SK-N-SH (cell line): ENCODE results near the gene UBXN1. TPM values are rescaled to one million over a fixed set of nuclear protein-coding genes. Genes with fewer than 3 reads are reported as not detected.

ENCODE experiments used
- CTCF ChIA-PET: fragments of 300-600, 350-600 bp; formaldehyde crosslinking; extraction: SDS; loops from one replicate; lab custom pipeline; 2021; lab: Yijun Ruan, JAX
- POLR2A ChIA-PET: fragments of 350-600 bp; sonication (Branson Sonifier 250); formaldehyde crosslinking; extraction: SDS; loops from one replicate; lab custom pipeline; 2020; ENCODE audit warnings: antibody characterized with exemption, inconsistent platforms; lab: Yijun Ruan, JAX
- DNase-seq: peaks from one replicate; pipeline ENCODE4 v3.0.0; 2012
- H2AFZ ChIP-seq: fragments of 200-600 bp; sonication (generic); 2 replicates; pipeline ENCODE4 v1.8.1; 2016; ENCODE audit warnings: antibody characterized with exemption, mild to moderate bottlenecking, low read depth
- H3F3A ChIP-seq: fragments of 200-600 bp; sonication (generic); replicated peaks from 2 replicates; pipeline ENCODE3; 2016; ENCODE audit warnings: antibody characterized with exemption, mild to moderate bottlenecking; ENCODE audit not compliant: insufficient read depth
- H3K27ac ChIP-seq, 2 experiments: fragments of 200-500 bp in 1 of 2; fragments of 200-600 bp in 1 of 2; sonication (Bioruptor generic) in 1 of 2; sonication (generic), shearing (Covaris generic) in 1 of 2; 2 replicates each; pipeline versions ENCODE4 v1.5.1 to v1.6.1; 2014 to 2016; ENCODE audit warnings: low read depth in 2 of 2, inconsistent platforms in 1 of 2, low read length in 1 of 2, mild to moderate bottlenecking in 1 of 2, mixed read lengths in 1 of 2
- H3K27me3 ChIP-seq: fragments of 200-600 bp; sonication (generic), shearing (Covaris generic); 2 replicates; pipeline ENCODE4 v1.6.1; 2016; ENCODE audit warnings: mixed run types; ENCODE audit not compliant: insufficient read depth
- H3K36me3 ChIP-seq, 2 experiments: fragments of 200-500 bp in 1 of 2; fragments of 200-600 bp in 1 of 2; sonication (Bioruptor generic) in 1 of 2; sonication (generic) in 1 of 2; replicated peaks in 1 of 2; 2 replicates each; pipeline versions ENCODE3 to v1.5.1; 2014 to 2016; ENCODE audit warnings: low read length in 1 of 2, mild to moderate bottlenecking in 1 of 2; ENCODE audit not compliant: insufficient read depth in 2 of 2, control insufficient read depth in 1 of 2
- H3K4me1 ChIP-seq, 2 experiments: fragments of 200-500 bp in 1 of 2; fragments of 200-600 bp in 1 of 2; sonication (Bioruptor generic) in 1 of 2; sonication (generic), shearing (Covaris generic) in 1 of 2; 2 replicates each; pipeline versions ENCODE4 v1.5.1 to v1.6.1; 2014 to 2016; ENCODE audit warnings: low read depth in 1 of 2, low read length in 1 of 2, mixed run types in 1 of 2; ENCODE audit not compliant: insufficient read depth in 2 of 2, control insufficient read depth in 1 of 2
- H3K4me2 ChIP-seq: fragments of 200-600 bp; sonication (generic), shearing (Covaris generic); 2 replicates; pipeline ENCODE4 v1.6.1; 2017; ENCODE audit warnings: mixed run types
- H3K4me3 ChIP-seq, 2 experiments: fragments of 200-500 bp in 1 of 2; fragments of 200-600 bp in 1 of 2; sonication (Bioruptor generic) in 1 of 2; sonication (generic), shearing (Covaris generic) in 1 of 2; 2 replicates each; pipeline versions ENCODE4 v1.5.1 to v1.8.1; 2014 to 2016; ENCODE audit warnings: low read depth in 2 of 2, inconsistent platforms in 1 of 2, low read length in 1 of 2, mild to moderate bottlenecking in 1 of 2, mixed read lengths in 1 of 2, moderate library complexity in 1 of 2
- H3K79me2 ChIP-seq: fragments of 200-600 bp; sonication (generic); 2 replicates; pipeline ENCODE4 v1.8.1; 2017; ENCODE audit warnings: mild to moderate bottlenecking; ENCODE audit not compliant: insufficient read depth
- H3K9ac ChIP-seq: fragments of 200-600 bp; sonication (generic); 2 replicates; pipeline ENCODE4 v1.6.1; 2017; ENCODE audit warnings: mixed run types
- H3K9me2 ChIP-seq: fragments of 200-600 bp; sonication (generic); 2 replicates; pipeline ENCODE4 v1.6.1; 2017; ENCODE audit warnings: mixed run types
- H3K9me3 ChIP-seq: fragments of 200-600 bp; sonication (generic); 2 replicates; pipeline ENCODE4 v1.6.1; 2017; ENCODE audit warnings: mixed run types, mild to moderate bottlenecking, moderate library complexity
- H4K20me1 ChIP-seq: fragments of 200-600 bp; sonication (generic); 2 replicates; pipeline ENCODE4 v1.6.1; 2017; ENCODE audit warnings: mild to moderate bottlenecking, mixed run types; ENCODE audit not compliant: insufficient read depth
- CHD2 ChIP-seq: fragments of 150-350 bp; IDR thresholded peaks from 2 replicates; pipeline ENCODE4 v1.6.1; 2018; ENCODE audit warnings: low read length; ENCODE audit not compliant: partially characterized antibody
- EP300 ChIP-seq, 2 experiments: IDR thresholded peaks; 2 replicates each; pipeline versions ENCODE4 v1.4.0 to v1.6.1; 2012; ENCODE audit warnings: borderline replicate concordance in 1 of 2, low read depth in 1 of 2, low read length in 1 of 2
- EZH2phosphoT487 ChIP-seq: fragments of 200-600 bp; sonication (generic); IDR thresholded peaks from 2 replicates; pipeline ENCODE4 v1.6.1; 2017; ENCODE audit warnings: low read depth, mixed run types, mild to moderate bottlenecking, antibody characterized with exemption, moderate library complexity, borderline replicate concordance
- FOSL2 ChIP-seq: IDR thresholded peaks from 2 replicates; pipeline ENCODE4 v1.4.0; 2012; ENCODE audit warnings: low read depth, mild to moderate bottlenecking, moderate library complexity, borderline replicate concordance
- JUND ChIP-seq: IDR thresholded peaks from 2 replicates; pipeline ENCODE4 v1.4.0; 2012
- MEF2A ChIP-seq: IDR thresholded peaks from 2 replicates; pipeline ENCODE4 v1.4.0; 2012; ENCODE audit warnings: low read depth, borderline replicate concordance
- MXI1 ChIP-seq: IDR thresholded peaks from 2 replicates; pipeline ENCODE4 v1.6.1; 2012; ENCODE audit warnings: mild to moderate bottlenecking, low read depth, low read length, improper control_type of control experiment
- RAD21 ChIP-seq: IDR thresholded peaks from 2 replicates; pipeline ENCODE4 v1.6.1; 2012; ENCODE audit warnings: mild to moderate bottlenecking, low read length
- RFX5 ChIP-seq: IDR thresholded peaks from 2 replicates; pipeline ENCODE4 v1.6.1; 2012; ENCODE audit warnings: mild to moderate bottlenecking, improper control_type of control experiment, low read length
- RXRA ChIP-seq: IDR thresholded peaks from 2 replicates; pipeline ENCODE4 v1.4.0; 2012; ENCODE audit warnings: low read depth, mild to moderate bottlenecking, borderline replicate concordance
- TAF1 ChIP-seq: IDR thresholded peaks from 2 replicates; pipeline ENCODE4 v1.6.1; 2012; ENCODE audit warnings: low read depth, mild to moderate bottlenecking, low read length, moderate library complexity, borderline replicate concordance
- TCF12 ChIP-seq: IDR thresholded peaks from 2 replicates; pipeline ENCODE4 v1.4.0; 2012
- TEAD4 ChIP-seq: IDR thresholded peaks from 2 replicates; pipeline ENCODE4 v1.4.0; 2012; ENCODE audit warnings: mild to moderate bottlenecking, borderline replicate concordance; ENCODE audit not compliant: insufficient read depth
- USF1 ChIP-seq: IDR thresholded peaks from 2 replicates; pipeline ENCODE4 v1.4.0; 2012; ENCODE audit warnings: low read depth, borderline replicate concordance
- WGBS: methylation state at CpG from one replicate; pipeline ENCODE4 v1.1.6; 2017; ENCODE audit warnings: low lambda C conversion rate; 5-methylcytosine and 5-hydroxymethylcytosine counted together
- polyA plus RNA-seq, 3 experiments: library from polyadenylated mRNA; depleted of rRNA; stranded (reverse); fragments of >200 nt; gene quantifications; 2 replicates each; pipeline ENCODE4 v1.2.3, GENCODE V29; 2012
- TF ChIP-seq, protein P1 (sequence below): IDR thresholded peaks from 2 replicates; pipeline ENCODE4; 2012
- TF ChIP-seq, protein P2 (sequence below): fragments of 150-350 bp; IDR thresholded peaks from 2 replicates; pipeline ENCODE4 v1.6.1; 2016; ENCODE audit warnings: mild to moderate bottlenecking, low read depth, low read length
- TF ChIP-seq, protein P3 (sequence below): IDR thresholded peaks from 2 replicates; pipeline ENCODE4 v1.4.0; 2012; ENCODE audit warnings: low read depth

The UBXN1 gene
- polyA plus RNA-seq, 1 of the 3 experiments (the other 2 are of a cell fraction), result 256 TPM

DNA sequence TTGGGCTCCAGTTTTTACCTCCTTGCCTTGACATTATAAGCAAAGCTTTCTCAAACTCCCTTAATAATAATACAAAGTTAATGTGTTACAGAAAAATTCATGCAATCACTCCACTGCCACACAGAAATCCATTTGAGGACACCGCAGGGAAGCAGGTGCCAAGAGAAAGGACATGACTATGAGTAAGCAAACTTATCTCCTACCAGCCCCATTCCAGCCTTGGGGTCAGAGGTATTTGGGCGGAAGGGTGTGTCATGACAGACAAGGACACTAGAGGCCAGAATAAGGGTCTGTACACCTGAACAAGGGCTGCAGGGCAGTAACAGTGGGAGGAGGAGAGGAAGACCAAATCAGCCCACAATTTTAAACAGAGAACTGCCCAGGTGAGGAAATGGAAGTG is 34.5 kb upstream of the UBXN1 start (continued):
- TF ChIP-seq, protein P1, sequence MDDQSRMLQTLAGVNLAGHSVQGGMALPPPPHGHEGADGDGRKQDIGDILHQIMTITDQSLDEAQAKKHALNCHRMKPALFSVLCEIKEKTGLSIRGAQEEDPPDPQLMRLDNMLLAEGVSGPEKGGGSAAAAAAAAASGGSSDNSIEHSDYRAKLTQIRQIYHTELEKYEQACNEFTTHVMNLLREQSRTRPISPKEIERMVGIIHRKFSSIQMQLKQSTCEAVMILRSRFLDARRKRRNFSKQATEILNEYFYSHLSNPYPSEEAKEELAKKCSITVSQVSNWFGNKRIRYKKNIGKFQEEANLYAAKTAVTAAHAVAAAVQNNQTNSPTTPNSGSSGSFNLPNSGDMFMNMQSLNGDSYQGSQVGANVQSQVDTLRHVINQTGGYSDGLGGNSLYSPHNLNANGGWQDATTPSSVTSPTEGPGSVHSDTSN, result no peak
- TF ChIP-seq, protein P2, sequence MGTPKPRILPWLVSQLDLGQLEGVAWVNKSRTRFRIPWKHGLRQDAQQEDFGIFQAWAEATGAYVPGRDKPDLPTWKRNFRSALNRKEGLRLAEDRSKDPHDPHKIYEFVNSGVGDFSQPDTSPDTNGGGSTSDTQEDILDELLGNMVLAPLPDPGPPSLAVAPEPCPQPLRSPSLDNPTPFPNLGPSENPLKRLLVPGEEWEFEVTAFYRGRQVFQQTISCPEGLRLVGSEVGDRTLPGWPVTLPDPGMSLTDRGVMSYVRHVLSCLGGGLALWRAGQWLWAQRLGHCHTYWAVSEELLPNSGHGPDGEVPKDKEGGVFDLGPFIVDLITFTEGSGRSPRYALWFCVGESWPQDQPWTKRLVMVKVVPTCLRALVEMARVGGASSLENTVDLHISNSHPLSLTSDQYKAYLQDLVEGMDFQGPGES, result no peak
- TF ChIP-seq RAD21, result no peak
- TF ChIP-seq EZH2phosphoT487, result no peak

- peaks cover 68% of the 10 kb centered on the region for H3F3A ChIP-seq
- 92% methylated on average over 3 of the region's 3 CpGs for WGBS
- H3K27ac ChIP-seq, result no peak overlapping the region; a peak in 1 of 4 replicates
- no peaks in the 10 kb centered on the region for H3K9me3 ChIP-seq
- H2AFZ ChIP-seq, result no peak overlapping the region
- H3K9ac ChIP-seq, result no peak overlapping the region
- peaks cover 64 to 71% of the 10 kb centered on the region in 2 experiments for H3K36me3 ChIP-seq
- no peak overlapping the region for H3K4me3 ChIP-seq
- H3K4me2 ChIP-seq, result no peak overlapping the region
- ChIA-PET CTCF (interaction anchor here (1.1 to 1.5 kb wide), 2 partner anchors 8 to 57 kb away, joined by 3 to 4 read pairs; no protein-coding TSS in a partner anchor), POLR2A (no interaction called here)
- peaks cover 29% of the 10 kb centered on the region for H3K79me2 ChIP-seq
- no peaks in the 10 kb centered on the region for H3K9me2 ChIP-seq
- no peaks in the 10 kb centered on the region for H3K27me3 ChIP-seq
- TF ChIP-seq JUND, result no peak
- TF ChIP-seq, protein P3, sequence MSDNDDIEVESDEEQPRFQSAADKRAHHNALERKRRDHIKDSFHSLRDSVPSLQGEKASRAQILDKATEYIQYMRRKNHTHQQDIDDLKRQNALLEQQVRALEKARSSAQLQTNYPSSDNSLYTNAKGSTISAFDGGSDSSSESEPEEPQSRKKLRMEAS, result no peak
- no peak for TF ChIP-seq TAF1
- no peak for TF ChIP-seq CHD2
- no peak for TF ChIP-seq EP300 (IDR thresholded peaks at IDR 0.05; ENCODE audit: borderline replicate concordance in 1 of 2, low read depth in 1 of 2, low read length in 1 of 2)
- TF ChIP-seq TEAD4, result no peak
- TF ChIP-seq USF1, result no peak
- TF ChIP-seq TCF12, result no peak
- no peak for TF ChIP-seq FOSL2
- TF ChIP-seq MXI1, result no peak
- TF ChIP-seq RFX5, result no peak
- TF ChIP-seq MEF2A, result no peak
- TF ChIP-seq, protein P2, result no peak
- no peak for TF ChIP-seq EZH2phosphoT487
- no peak for TF ChIP-seq RXRA
- H4K20me1 ChIP-seq, result no peaks in the 10 kb centered on the region
- peaks cover 15 to 21% of the 10 kb centered on the region in 2 experiments; a peak in 3 of 4 replicates for H3K4me1 ChIP-seq
- no peak for DNase-seq
These were observed 34.0 kb upstream of the UBXN1 start for GRCh38 chr11:62712861-62713260.
